Thyroid gland (tissue), 4 donors: Measurements from ENCODE around the gene C1R.

Source experiments
- POLR2A ChIP-seq, 2 donors: fragments of 450-650 bp; IDR thresholded peaks; one replicate each; pipeline ENCODE4 v1.6.1; 2017; ENCODE audit warnings: antibody characterized with exemption in 2 of 2, mild to moderate bottlenecking in 2 of 2, moderate library complexity in 1 of 2
- TF ChIP-seq, protein P1 (sequence below), 6 experiments: fragments of 200-600 bp in 3 of 6; fragments of 450-650 bp in 3 of 6; sonication (generic) in 3 of 6; IDR thresholded peaks; one replicate each; pipeline ENCODE4 v1.5.1; 2016 to 2019; ENCODE audit warnings: antibody characterized with exemption in 6 of 6, mild to moderate bottlenecking in 2 of 6, inconsistent platforms in 1 of 6, moderate library complexity in 1 of 6

DNA sequence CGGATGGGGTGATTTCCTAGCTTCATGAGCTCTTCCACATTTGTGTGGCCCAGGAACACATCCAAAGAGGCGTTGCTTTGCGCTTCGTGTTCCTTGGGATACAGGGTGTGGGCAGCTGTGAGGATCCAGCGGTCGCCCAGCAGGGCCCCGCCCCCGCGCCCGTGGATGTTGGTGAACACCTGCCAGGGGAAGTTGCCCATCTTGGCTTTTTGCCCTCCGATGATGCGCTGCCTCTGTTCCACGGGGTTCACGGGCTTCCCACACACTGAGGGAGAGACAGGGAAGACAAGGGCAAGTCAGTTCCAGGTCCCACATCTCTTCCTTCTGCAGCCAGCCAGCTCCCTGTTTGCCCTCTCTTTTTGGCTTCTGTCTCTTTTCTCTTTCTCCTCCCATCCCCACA lies 11.2 kb downstream of the C1R start:
- TF ChIP-seq, protein P1, sequence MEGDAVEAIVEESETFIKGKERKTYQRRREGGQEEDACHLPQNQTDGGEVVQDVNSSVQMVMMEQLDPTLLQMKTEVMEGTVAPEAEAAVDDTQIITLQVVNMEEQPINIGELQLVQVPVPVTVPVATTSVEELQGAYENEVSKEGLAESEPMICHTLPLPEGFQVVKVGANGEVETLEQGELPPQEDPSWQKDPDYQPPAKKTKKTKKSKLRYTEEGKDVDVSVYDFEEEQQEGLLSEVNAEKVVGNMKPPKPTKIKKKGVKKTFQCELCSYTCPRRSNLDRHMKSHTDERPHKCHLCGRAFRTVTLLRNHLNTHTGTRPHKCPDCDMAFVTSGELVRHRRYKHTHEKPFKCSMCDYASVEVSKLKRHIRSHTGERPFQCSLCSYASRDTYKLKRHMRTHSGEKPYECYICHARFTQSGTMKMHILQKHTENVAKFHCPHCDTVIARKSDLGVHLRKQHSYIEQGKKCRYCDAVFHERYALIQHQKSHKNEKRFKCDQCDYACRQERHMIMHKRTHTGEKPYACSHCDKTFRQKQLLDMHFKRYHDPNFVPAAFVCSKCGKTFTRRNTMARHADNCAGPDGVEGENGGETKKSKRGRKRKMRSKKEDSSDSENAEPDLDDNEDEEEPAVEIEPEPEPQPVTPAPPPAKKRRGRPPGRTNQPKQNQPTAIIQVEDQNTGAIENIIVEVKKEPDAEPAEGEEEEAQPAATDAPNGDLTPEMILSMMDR (IDR thresholded peaks at IDR 0.05), result no peak
- TF ChIP-seq POLR2A (IDR thresholded peaks at IDR 0.05), result no peak
